Activated CD8-positive, alpha-beta memory T cell treated with anti-CD3 and anti-CD28 coated beads, Interleukin-2, amount 50 U/mL, for 24 hours (primary cell): ENCODE results near the gene WWOX.

Source experiments
- DNase-seq: peaks from one replicate; pipeline ENCODE4 v3.0.0-alpha.2; 2020; ENCODE audit errors: extremely low read depth

The WWOX gene

DNA sequence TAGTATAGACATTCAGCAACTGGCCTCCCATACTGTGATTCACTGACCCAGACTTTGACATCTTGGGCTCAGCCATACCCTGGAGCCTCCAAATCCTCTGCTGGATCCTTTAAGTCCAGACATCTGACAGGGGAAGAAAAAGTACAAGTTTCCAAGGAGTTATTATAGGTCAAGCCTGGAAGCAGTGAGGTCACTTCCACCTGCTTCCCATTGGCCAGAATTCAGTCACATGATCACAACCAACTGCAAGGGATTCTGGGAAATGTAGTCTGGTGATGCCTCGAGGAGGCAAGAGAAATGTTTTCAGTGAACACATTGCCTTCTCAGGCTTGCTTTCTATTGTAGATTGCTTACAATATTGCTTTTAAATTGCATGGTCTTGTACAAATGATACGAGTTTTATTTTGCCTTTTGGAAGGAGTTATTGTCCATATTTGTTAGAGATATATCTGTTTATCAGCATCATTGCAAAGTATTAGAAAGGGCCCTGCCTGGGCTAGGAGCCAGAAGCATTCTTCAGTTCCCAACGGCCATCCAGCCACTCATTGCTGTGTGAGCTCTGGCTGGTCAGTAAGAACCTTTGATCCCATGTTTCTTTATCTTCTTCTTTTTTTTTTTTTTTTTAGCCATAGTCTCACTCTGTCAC, 696.9 kb downstream of the WWOX start:
- DNase-seq = no peak

DNA sequence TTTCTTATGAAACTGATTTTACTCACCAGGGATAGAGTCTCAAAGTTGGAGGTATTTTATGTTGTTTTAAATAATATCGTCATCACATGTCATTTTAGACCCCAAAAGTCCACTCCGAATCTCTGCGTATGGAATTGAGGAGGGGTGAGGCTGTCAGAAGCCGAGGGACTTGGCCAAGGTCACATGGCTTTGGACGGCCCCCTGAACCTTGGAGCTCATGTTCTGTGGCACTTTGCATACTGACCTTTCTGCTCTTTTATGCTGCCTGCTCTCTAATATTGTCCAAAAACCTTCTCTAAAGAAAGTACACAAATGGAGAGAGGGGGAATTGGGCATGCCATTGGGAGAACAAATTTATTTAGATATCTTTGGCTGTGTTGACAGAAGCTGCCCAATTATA, 700.0 kb downstream of the WWOX start:
- DNase-seq = no peak

DNA sequence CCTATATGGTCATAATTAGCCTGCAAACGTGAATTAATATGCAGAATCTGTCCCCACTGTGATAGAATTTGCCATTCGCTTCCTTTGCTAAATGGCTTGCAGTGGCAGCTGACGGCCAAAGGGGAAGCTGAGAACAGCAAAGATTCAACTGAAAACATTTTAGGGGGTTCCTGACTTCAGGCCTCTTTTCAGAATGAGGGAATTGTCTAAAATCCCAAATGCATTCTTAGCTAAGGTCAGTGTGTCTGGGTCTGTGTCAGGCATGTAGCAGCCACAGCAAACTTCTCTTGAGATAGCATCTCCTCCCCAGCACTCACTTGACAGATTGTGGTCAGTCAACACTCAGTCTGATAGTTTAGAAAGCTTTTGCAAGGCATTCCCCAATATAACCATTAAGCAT, 701.1 kb downstream of the WWOX start:
- DNase-seq = no peak

DNA sequence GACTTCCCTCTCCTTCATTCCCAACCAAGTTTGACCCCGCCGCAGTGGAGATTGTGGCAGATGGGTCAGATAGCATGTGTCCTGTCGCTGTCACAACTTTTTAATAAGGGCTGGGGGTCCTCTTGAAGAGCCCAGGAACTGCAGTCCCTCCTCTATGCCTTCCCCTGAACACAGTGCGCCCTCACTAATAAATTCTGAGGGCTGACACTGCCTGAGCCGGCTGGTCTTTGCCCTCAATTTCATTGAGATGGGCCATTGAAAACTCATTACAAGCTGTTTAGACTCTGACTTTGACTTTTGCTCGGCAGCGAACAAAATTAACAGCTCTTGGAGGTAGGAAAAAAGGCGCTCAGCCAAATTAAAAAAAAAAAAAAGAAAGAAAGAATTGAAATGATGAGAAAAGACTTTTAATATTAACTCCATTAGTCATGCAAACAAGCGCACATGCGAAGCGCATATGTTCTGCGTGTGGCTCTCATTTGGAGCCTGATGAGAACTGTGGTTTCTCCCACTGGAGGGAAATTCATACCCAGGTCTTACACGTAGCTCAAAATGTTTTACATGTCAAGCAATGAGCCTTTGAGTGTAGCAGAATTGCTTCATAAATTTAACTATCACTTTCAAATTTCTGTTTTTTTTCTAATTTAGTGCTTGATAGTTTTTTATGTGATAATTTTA, 704.7 kb downstream of the WWOX start:
- no peak for DNase-seq

DNA sequence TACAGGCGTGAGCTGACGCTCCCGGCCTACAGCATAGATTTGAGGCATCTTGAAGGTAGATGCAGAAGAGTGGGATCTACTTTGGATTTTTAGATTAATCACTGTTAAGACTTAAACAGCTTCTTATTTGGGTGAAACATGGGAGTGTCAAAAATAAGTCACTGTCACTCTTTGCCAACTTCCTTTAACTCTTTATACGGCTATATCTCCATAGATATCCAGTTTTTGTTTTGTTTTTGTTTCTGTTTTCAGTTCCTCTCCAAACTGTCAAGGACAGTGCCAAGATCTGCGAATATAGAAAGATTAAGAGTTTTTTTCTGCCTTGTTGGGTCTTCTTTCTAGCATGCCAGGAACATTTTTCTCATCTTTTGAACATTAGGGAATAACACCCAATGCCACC, 706.1 kb downstream of the WWOX start:
- no peak for DNase-seq

DNA sequence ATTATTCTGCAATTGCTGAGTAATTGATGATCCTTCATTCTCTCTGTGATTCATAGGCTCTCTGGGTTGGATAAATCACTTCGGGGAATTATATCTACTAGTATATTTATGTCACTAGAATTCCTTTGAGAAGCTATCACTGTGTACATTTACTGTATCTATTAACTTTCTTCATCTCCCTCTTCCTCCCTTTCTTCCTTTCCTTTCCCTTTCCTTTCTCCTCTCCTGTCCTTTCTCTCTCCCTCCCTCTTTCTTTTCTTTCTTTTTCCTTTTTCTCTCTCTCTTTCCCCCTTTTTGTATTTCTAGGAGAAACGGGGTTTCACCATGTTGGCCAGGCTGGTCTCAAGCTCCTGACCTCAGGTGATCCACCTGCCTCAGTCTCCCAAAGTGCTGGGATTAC, 711.8 kb downstream of the WWOX start:
- DNase-seq = no peak

DNA sequence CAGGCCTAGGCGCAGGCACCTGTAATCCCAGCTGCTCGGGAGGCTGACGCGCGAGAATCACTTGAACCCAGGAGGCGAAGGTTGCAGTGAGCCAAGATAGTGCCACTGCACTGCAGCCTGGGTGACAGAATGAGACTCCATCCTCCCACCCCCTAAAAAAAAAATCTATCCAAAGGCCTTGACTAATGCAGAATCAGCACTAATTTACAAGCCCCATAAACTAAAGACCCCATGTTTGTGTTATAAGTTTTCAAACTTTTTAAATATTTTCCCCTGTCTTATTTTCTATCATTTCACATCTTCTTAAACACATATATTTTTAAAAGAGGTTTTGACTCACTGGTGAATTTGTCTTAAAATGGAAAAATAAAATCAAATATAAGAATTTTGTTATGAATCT, 713.1 kb downstream of the WWOX start:
- no peak for DNase-seq

DNA sequence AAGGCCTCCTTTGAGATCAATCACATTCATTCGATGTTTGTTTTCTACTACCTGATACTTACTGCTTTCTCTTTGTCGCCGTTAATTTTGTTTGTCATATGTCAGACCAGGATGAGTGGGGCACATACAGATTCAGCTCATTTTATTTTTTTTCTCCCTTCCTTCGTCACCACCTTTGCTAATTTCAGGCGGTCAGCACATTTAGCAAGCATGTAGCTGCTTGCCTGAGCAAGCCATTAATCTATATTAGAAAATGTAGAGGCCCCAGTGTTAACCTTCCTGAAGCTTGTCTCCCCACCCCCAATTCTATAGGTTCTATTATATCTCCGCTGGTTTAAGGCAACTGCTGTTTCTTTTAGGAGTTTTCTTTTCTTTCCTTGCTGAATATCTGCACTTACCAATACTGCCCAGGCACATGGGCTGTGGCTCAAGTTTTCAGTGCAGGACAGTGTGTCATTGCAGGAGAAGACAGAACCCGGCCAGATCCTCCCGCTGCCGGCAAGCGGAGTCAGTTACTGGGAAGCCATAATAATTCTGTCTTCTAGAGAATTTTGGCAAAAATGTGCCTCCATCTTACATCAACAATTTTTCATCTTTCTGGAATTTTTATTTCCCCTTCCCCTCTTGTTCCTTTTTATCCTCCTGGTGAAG, 714.3 kb downstream of the WWOX start:
- DNase-seq = no peak

DNA sequence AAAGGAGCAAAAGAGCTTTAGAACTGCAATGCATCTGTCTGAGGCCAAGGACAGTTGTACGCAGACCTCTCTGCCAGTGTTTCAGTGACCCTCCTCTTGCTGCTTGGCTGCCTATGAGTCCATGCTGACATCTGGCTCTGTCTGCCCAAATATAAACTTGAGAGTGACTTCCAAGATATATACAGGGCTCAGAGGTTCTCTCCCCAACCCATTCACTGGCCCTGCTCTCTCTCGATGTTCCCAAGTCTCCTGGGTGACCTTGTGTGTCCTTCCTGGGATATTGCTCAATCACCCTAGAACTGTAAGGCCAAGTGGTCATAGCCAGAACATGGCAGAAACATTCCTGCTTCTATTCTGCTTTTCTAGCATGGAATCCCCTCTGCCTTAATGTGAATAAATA, 716.3 kb downstream of the WWOX start:
- no peak for DNase-seq

DNA sequence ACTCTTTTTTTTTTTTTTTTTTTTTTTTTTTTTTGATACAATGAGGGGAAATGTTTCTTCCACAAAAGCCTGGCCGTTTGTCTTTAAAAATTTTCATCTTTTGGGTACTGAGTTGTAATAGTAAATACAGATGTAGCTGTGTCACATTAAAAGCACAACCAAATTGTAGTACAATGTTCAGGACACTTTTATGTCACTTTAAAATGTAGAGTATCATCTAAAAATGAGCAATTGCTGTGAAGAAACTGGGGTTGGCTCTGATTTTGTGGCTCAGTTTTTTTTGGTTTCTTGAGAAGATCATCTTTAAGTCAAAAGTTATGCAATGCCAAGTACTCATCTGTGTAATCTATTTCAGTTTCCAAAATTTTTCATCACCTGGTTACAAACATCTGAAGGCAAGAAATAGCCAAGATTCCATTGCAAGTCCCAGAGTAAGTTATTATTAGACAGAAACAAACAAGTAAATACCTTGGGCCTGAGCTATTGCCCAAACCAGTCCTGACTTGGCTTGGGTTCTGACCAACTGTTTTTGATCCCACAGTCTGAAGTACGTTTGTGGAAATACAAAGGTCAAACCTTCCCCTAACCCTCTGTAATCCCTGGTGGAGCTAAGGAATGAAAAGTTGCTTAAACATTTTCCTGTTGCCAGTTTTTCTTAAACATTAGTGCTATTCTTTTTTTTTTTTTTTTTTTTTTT, 717.2 kb downstream of the WWOX start:
- no peak for DNase-seq

DNA sequence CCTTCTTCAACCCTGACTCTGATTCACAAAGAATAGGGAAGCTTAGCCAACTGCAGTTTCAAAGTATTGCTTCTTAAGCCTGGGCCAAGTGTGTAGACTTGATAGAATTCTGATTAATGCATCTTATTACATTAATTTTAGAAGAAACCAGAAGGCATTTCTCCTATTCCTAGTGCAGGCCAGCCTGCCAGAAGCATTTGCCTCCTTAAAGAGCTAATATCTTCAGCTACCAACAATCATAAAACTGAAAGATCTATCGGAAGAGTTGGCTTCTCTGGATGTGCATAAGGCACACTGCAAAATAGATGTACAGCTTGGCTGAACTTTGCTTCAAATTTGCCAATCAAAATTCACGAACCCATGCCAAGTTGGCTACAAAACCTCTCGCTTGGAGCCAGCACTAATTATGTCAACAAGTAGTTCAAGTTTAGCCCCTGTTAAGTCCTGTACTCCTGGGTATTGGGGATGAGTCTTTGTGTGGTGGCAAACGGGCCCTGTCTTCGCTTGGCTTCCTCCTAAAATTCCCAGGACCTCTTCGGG, 717.8 kb downstream of the WWOX start:
- no peak for DNase-seq

DNA sequence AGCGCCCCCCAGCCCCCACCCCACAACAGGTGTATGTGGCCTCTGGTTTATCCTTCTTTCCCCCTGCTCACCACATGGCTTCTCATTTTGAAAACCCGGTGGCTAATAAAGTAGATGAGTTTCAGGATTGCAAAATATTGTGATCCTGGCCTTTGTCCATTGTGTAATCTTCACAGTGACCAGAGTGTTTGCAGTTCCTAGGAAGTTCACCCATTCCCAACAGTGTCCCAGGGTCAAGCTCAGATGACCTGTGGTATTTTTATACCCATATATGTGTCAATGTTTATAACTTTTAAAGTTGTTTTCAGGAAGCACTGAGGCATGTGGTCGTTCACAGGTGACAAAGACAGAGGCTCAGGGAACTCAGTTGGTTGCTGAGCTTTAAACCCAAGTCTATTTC, 721.9 kb downstream of the WWOX start:
- no peak for DNase-seq

DNA sequence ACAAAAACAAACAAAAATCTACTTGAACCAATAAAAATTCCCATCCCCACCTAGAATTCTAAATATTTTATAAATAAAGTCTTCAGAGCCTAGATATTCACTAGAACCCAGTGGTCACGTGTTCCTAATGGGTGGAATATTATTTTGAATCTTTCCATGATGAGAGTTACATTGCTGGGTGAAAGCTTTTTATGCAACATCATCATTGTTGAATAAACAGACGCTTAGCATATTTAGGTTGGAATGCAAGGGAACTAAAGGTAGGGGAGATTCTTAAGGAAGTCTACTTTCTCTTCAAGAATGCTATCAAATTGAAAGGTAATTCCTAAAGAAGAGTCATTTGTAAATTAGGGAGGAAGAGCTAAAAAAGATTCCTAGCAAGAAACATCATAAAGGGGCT, 723.1 kb downstream of the WWOX start:
- no peak for DNase-seq

DNA sequence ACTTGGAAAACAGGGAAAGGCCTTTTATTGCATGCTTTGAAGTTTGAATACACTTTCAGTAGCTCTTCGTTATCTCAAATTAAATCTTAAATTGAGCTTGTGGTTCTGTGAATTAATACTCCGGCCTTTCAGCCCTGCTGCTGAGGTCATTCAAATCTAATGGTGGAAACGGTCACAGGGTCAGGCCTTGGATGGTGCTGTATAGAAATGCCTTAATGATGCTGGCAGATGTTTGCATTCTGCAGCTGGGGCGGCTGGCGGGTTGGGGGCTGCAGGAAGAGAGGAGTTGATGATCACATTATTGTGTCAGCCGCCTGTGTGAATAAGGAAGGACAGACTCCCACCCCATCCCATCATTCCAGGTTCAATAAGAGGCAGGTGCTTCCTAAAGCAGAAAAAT, 723.6 kb downstream of the WWOX start:
- DNase-seq = no peak

DNA sequence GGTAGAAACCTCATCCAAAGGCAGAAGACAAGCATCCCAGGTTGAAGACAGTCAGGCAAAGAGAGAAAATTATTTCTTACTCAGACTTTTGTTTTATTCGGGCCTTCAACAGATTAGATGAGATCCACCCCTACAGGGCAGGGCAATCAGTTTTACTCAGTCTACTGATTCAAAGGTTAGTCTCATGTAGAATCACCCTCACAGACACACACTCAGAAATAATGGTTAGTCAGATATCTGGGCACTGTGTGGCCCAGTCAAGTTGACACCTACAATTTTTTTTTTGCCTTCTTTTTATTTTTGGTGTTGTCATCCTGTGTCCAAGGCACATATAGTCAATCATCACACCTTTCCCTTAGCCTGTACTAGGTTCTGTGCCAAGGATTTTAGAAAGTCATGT, 729.8 kb downstream of the WWOX start:
- no peak for DNase-seq

DNA sequence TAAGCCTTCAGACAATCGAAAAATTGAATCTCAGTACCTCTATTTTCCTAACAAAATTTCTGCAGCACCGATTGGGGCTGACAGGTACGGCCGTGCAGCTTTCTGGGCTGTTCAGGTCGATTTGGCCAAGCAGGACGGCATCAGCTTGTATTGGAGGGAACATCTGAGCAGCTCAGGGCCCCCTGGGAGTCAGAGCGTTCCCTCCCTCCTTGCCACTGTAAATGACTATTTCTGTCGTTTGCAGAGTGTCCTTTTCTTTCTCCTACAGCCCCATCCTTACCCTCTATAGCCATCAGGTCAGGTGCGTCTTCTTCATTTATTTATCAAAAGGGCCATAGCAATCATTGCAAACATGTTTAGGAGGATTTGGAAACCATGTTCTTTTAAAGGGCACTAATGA, 731.1 kb downstream of the WWOX start:
- no peak for DNase-seq

DNA sequence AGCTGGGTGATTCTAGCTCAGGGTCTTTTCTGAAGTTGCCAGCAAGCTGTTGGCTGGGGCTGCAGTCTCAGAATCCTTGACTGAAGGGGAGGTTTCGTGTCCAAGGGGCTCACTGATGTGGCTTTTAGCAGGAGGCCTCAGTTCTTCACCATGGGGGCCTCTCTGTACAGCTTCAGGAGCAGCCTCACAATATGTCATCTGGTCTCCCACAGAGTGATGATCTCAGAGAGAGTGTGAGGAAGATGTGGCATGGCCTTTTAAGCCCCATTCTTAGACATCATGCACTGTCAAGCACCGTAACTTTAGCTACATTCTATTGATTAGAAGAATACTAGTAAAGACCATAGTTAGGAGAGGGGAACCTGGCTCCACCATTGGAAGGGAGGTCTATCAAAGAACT, 732.6 kb downstream of the WWOX start:
- DNase-seq = no peak

DNA sequence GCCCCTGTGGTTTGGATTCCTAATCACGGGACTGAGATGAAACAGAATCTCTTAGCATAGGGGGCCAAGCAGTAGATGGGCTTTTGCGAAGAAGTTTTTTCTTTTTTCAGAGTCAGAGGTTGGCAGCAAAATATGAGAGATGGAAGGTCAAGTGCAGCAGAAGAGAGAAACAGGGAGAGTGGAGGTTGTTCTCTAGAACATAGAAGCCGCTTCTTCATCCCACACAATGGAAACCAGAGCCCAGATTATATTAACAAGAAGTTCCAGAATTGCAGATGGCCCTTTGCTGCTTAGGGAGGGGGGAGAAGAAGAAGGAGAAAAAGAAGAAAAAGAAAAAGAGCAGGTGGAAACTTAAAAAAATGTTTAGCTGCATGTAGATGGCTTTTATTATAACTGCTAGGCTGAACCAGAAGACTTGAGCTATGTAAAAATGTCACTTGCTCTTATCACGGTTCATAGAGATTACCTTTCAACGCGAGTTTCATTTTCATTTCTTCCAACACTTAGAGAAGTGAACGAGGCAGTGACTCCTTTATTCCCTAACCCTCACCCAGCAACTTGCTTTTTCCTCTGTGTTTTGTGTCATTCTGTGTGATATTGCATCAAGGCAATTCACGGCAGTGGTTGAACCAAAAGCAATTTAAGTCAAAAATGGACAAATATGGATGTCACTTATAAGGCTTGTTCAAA, 737.5 kb downstream of the WWOX start:
- DNase-seq = no peak

DNA sequence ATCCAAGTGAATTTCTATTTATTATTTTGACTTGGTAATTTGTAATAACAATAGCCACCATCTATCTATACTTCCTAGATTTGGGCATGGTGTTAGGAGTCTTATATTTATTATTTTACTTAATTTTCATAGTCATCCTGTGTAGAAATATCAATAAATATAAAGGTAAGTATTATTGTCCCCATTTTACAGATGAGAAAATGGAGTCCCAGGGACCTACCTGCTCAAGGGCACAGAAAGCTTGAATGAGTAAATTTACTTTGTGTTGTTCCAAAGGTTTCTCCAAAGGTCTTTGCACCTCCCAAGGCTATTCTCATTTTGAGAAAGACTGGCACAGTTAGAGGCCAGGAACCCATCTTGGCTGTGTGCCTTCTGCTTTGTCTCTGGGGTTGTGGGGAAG, 738.3 kb downstream of the WWOX start:
- DNase-seq = no peak

DNA sequence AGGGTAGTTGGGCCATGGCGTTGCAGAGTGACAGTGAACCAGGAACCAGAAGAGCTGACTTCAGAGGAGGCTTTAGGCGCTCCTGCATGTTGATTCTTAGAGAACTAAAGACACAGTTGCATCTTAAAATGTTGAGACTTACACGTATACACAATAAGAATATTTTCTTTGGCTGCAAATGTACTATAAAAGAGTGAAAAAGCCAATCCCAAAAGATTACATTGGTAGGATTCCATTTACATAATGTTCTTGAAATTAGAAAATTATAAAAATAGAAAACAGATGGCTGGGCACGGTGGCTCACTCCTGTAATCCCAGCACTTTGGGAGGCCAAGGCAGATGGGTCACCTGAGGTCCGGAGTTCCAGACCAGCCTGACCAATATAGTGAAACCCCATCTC, 738.8 kb downstream of the WWOX start:
- no peak for DNase-seq

DNA sequence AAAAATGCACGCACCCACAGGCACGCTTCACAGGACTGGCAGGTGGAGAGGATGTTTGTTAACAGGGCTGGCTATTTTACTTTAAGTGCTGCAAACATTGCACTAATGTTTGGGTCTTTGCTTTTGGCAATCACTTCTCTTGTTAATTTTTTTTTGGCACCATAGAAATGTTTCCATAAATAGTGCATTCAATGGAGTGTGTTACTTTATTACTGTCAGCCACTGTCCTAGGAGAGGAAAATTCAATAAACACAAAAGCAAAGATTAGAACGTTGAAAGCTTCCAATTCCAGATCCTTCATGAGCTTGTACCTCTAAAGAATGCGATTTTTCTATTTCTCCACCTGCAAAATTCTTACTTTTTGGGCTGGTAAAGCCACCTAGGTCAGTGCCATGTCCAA, 743.5 kb downstream of the WWOX start:
- DNase-seq = no peak

DNA sequence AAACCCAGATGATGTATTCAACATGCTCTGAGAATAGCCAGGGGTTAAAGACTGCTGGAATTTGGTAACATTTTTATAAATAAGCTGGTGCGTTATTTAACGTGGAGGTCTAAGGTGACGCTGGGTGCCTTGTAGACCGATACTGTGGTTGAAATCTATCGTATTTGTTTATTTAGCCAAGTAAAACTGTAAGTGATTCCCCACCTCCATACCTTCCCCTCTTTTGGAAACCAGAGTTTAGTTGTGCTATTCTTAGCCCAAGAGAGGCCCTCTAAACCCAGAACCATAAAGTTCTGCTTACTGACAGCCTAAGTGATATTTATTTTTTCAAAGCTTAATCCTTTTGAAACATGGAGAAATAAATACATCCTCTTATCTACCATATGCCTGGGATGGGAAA, 744.5 kb downstream of the WWOX start:
- no peak for DNase-seq
